ENCODE results near the gene LPIN1. TPM values are rescaled to one million over a fixed set of nuclear protein-coding genes. Genes with fewer than 3 reads are reported as not detected.
"Not testable (repeated sequence)": the region's sequence is repeated elsewhere in the genome, so short reads cannot be mapped to it uniquely, and the experiment has no call there.

Gene LPIN1
- total and polyA plus RNA-seq, 4 experiments from 2014 or later = 13.3 to 83.9 (median 51.5) TPM

GRCh38 chr2:11835403-11835802, 89.0 kb downstream of the LPIN1 start:
- H3K27me3 Mint-ChIP-seq = peaks cover 1 to 3% of the 10 kb centered on the region in 2 donors
- no peak overlapping the region for H3K27ac ChIP-seq (ENCODE audit: low read depth, low read length)
- H3K27ac Mint-ChIP-seq = peak overlapping the region in 1 of 7 donors; percentile 36
- peaks cover 0 to 19% (median 11%) of the 10 kb centered on the region in 8 donors for H3K9me3 Mint-ChIP-seq
- DNase-seq = no peak
- H3K4me1 Mint-ChIP-seq = peaks cover 6 to 22% (median 15%) of the 10 kb centered on the region in 4 donors
- ChIA-PET CTCF (ENCODE audit: partially characterized antibody) (interaction anchor here (1.7 kb wide), 1 partner anchor 1095 kb away, joined by 4 read pairs; no protein-coding TSS in a partner anchor), POLR2A (ENCODE audit: partially characterized antibody) (no interaction called here)
- H3K27me3 ChIP-seq (ENCODE audit: insufficient read depth, low read length) = no peaks in the 10 kb centered on the region
- H3K4me3 Mint-ChIP-seq = no peak overlapping the region
- peaks cover 0 to 3% of the 10 kb centered on the region in 2 donors for H3K9me3 ChIP-seq (ENCODE audit: control insufficient read depth in 1 of 2, low read length in 2 of 2)
- H3K36me3 Mint-ChIP-seq = peaks cover 0 to 4% of the 10 kb centered on the region in 2 donors
- no peak overlapping the region for H3K4me3 ChIP-seq (ENCODE audit: low read length in 2 of 2)
- peaks cover 12% of the 10 kb centered on the region for H3K4me1 ChIP-seq (ENCODE audit: insufficient read depth, low read length)
- no peaks in the 10 kb centered on the region for H3K36me3 ChIP-seq (ENCODE audit: insufficient read depth, low read length)
- intact Hi-C loops (cut with micrococcal nuclease) = no loop called here

- Histone ChIP-seq H3K4me3 (ENCODE audit: low read length in 2 of 2) (no peak overlapping the region), H3K4me1 (ENCODE audit: insufficient read depth, low read length) (no peaks in the 10 kb centered on the region), H3K27me3 (ENCODE audit: insufficient read depth, low read length) (no peaks in the 10 kb centered on the region), H3K9me3 (ENCODE audit: control insufficient read depth in 1 of 2, low read length in 2 of 2) (peaks cover 0 to 3% of the 10 kb centered on the region in 2 donors), H3K36me3 (ENCODE audit: insufficient read depth, low read length) (no peaks in the 10 kb centered on the region), H3K27ac (ENCODE audit: low read depth, low read length) (no peak overlapping the region)
- peaks cover 0 to 19% (median 11%) of the 10 kb centered on the region in 8 donors for H3K9me3 Mint-ChIP-seq
- no peak for DNase-seq
- no peak overlapping the region for H3K4me3 Mint-ChIP-seq
- no peak overlapping the region for H3K27ac Mint-ChIP-seq
- H3K4me1 Mint-ChIP-seq = peaks cover 0 to 11% (median 4%) of the 10 kb centered on the region in 4 donors
- CTCF ChIA-PET (ENCODE audit: partially characterized antibody) = no interaction called here
- peaks cover 0 to 4% of the 10 kb centered on the region in 2 donors for H3K36me3 Mint-ChIP-seq
- peaks cover 1 to 3% of the 10 kb centered on the region in 2 donors for H3K27me3 Mint-ChIP-seq
- intact Hi-C loops (cut with micrococcal nuclease) = no loop called here
- POLR2A ChIA-PET (ENCODE audit: partially characterized antibody) = no interaction called here
These were observed 90.3 kb downstream of the LPIN1 start for GRCh38 chr2:11836647-11837219.

- H3K4me1 ChIP-seq (ENCODE audit: insufficient read depth, low read length) = no peaks in the 10 kb centered on the region
- no peaks in the 10 kb centered on the region for H3K36me3 ChIP-seq (ENCODE audit: insufficient read depth, low read length)
- DNase-seq = no peak
- no peak overlapping the region for H3K27ac Mint-ChIP-seq
- ChIA-PET CTCF (ENCODE audit: partially characterized antibody) (no interaction called here), POLR2A (ENCODE audit: partially characterized antibody) (no interaction called here)
- no peak overlapping the region for H3K4me3 Mint-ChIP-seq
- H3K27me3 ChIP-seq (ENCODE audit: insufficient read depth, low read length) = no peaks in the 10 kb centered on the region
- peaks cover 0 to 19% (median 11%) of the 10 kb centered on the region in 8 donors for H3K9me3 Mint-ChIP-seq
- peaks cover 0 to 3% of the 10 kb centered on the region in 2 donors for H3K9me3 ChIP-seq (ENCODE audit: control insufficient read depth in 1 of 2, low read length in 2 of 2)
- no peak overlapping the region for H3K27ac ChIP-seq (ENCODE audit: low read depth, low read length)
- H3K4me3 ChIP-seq (ENCODE audit: low read length in 2 of 2) = no peak overlapping the region
- peaks cover 0 to 4% of the 10 kb centered on the region in 2 donors for H3K36me3 Mint-ChIP-seq
- peaks cover 1 to 3% of the 10 kb centered on the region in 2 donors for H3K27me3 Mint-ChIP-seq
- peaks cover 0 to 4% (median 1%) of the 10 kb centered on the region in 4 donors for H3K4me1 Mint-ChIP-seq
- intact Hi-C loops (cut with micrococcal nuclease) = no loop called here
These were observed 91.7 kb downstream of the LPIN1 start for GRCh38 chr2:11837875-11838734.

GRCh38 chr2:11839916-11840315, 93.5 kb downstream of the LPIN1 start:
- Mint-ChIP-seq H3K4me1 (no peaks in the 10 kb centered on the region), H3K36me3 (no peaks in the 10 kb centered on the region), H3K9me3 (peaks cover 0 to 6% (median 1%) of the 10 kb centered on the region in 8 donors), H3K27ac (no peak overlapping the region), H3K27me3 (peaks cover 1 to 3% of the 10 kb centered on the region in 2 donors), H3K4me3 (no peak overlapping the region)
- ChIA-PET CTCF (ENCODE audit: partially characterized antibody) (no interaction called here), POLR2A (ENCODE audit: partially characterized antibody) (no interaction called here)
- DNase-seq = no peak
- Histone ChIP-seq H3K27ac (ENCODE audit: low read depth, low read length) (no peak overlapping the region), H3K4me1 (ENCODE audit: insufficient read depth, low read length) (no peaks in the 10 kb centered on the region), H3K4me3 (ENCODE audit: low read length in 2 of 2) (no peak overlapping the region), H3K36me3 (ENCODE audit: insufficient read depth, low read length) (no peaks in the 10 kb centered on the region), H3K9me3 (ENCODE audit: control insufficient read depth in 1 of 2, low read length in 2 of 2) (no peaks in the 10 kb centered on the region), H3K27me3 (ENCODE audit: insufficient read depth, low read length) (no peaks in the 10 kb centered on the region)
- intact Hi-C loops (cut with micrococcal nuclease) = no loop called here

GRCh38 chr2:11842336-11842735, 95.9 kb downstream of the LPIN1 start:
- Mint-ChIP-seq H3K4me1 (no peaks in the 10 kb centered on the region), H3K36me3 (no peaks in the 10 kb centered on the region), H3K9me3 (peaks cover 0 to 2% (median under 1%) of the 10 kb centered on the region in 8 donors), H3K27me3 (peaks cover 1 to 3% of the 10 kb centered on the region in 2 donors), H3K27ac (no peak overlapping the region), H3K4me3 (no peak overlapping the region)
- CTCF ChIA-PET (ENCODE audit: partially characterized antibody) = interaction anchor here (0.8 to 1.2 kb wide), 2 partner anchors 21 to 30 kb away, joined by 3 to 4 read pairs; no protein-coding TSS in a partner anchor
- H3K27ac ChIP-seq (ENCODE audit: low read depth, low read length) = no peak overlapping the region
- intact Hi-C loops (cut with micrococcal nuclease) = no loop called here
- H3K27me3 ChIP-seq (ENCODE audit: insufficient read depth, low read length) = no peaks in the 10 kb centered on the region
- H3K4me3 ChIP-seq (ENCODE audit: low read length in 2 of 2) = no peak overlapping the region
- H3K9me3 ChIP-seq (ENCODE audit: control insufficient read depth in 1 of 2, low read length in 2 of 2) = no peaks in the 10 kb centered on the region
- POLR2A ChIA-PET (ENCODE audit: partially characterized antibody) = no interaction called here
- DNase-seq = no peak
- no peaks in the 10 kb centered on the region for H3K4me1 ChIP-seq (ENCODE audit: insufficient read depth, low read length)
- H3K36me3 ChIP-seq (ENCODE audit: insufficient read depth, low read length) = no peaks in the 10 kb centered on the region

GRCh38 chr2:11844798-11845197, 98.4 kb downstream of the LPIN1 start:
- H3K27ac ChIP-seq (ENCODE audit: low read depth, low read length); H3K36me3 Mint-ChIP-seq; H3K4me1 ChIP-seq (ENCODE audit: insufficient read depth, low read length); DNase-seq; POLR2A ChIA-PET (ENCODE audit: partially characterized antibody); H3K4me3 ChIP-seq (ENCODE audit: low read length in 2 of 2); H3K27ac Mint-ChIP-seq; H3K9me3 ChIP-seq (ENCODE audit: control insufficient read depth in 1 of 2, low read length in 2 of 2); H3K27me3 ChIP-seq (ENCODE audit: insufficient read depth, low read length); H3K4me1 Mint-ChIP-seq; H3K4me3 Mint-ChIP-seq; CTCF ChIA-PET (ENCODE audit: partially characterized antibody); intact Hi-C loops (cut with micrococcal nuclease); H3K36me3 ChIP-seq (ENCODE audit: insufficient read depth, low read length); H3K27me3 Mint-ChIP-seq: not testable (repeated sequence)
- H3K9me3 Mint-ChIP-seq = peaks cover 0 to 11% (median 5%) of the 10 kb centered on the region in 8 donors

- intact Hi-C loops (cut with micrococcal nuclease); H3K4me3 Mint-ChIP-seq; CTCF ChIA-PET (ENCODE audit: partially characterized antibody); H3K36me3 ChIP-seq (ENCODE audit: insufficient read depth, low read length); H3K4me1 Mint-ChIP-seq; H3K27me3 ChIP-seq (ENCODE audit: insufficient read depth, low read length); H3K36me3 Mint-ChIP-seq; H3K4me3 ChIP-seq (ENCODE audit: low read length in 2 of 2); H3K4me1 ChIP-seq (ENCODE audit: insufficient read depth, low read length); DNase-seq; H3K27ac Mint-ChIP-seq; H3K9me3 ChIP-seq (ENCODE audit: control insufficient read depth in 1 of 2, low read length in 2 of 2); H3K27me3 Mint-ChIP-seq; H3K27ac ChIP-seq (ENCODE audit: low read depth, low read length); POLR2A ChIA-PET (ENCODE audit: partially characterized antibody): not testable (repeated sequence)
- H3K9me3 Mint-ChIP-seq = peaks cover 0 to 11% (median 5%) of the 10 kb centered on the region in 8 donors
These were observed 101.5 kb downstream of the LPIN1 start for GRCh38 chr2:11847935-11848334.
